Activated CD4-positive, alpha-beta T cell treated with anti-CD3 and anti-CD28 coated beads, Interleukin-2, amount 10 ng/mL, durations not matched to agents 7 days and 5 days (primary cell): ENCODE measurements around the gene GHR. TPM values are rescaled to one million over a fixed set of nuclear protein-coding genes. Genes with fewer than 3 reads are reported as not detected.

Source experiments
- CTCF ChIA-PET: fragments of 350-600 bp; sonication (Branson Sonifier 250); formaldehyde crosslinking; loops from one replicate; lab custom pipeline; 2021; ENCODE audit warnings: antibody characterized with exemption; lab: Charles Lee
- POLR2A ChIA-PET: fragments of 350-600 bp; sonication (Branson Sonifier 250); formaldehyde crosslinking; loops from one replicate; lab custom pipeline; 2021; ENCODE audit warnings: antibody characterized with exemption; lab: Charles Lee
- DNase-seq: peaks from one replicate; pipeline ENCODE4 v3.0.0-alpha.2; 2020
- H3K27ac Mint-ChIP-seq: one replicate; pipeline ENCODE4 v1.8.0; 2021; ENCODE audit warnings: mild to moderate bottlenecking, moderate library complexity, mixed read lengths
- H3K27me3 Mint-ChIP-seq: one replicate; pipeline ENCODE4 v1.8.0; 2021; ENCODE audit warnings: mixed read lengths
- H3K36me3 Mint-ChIP-seq: one replicate; pipeline ENCODE4 v1.8.0; 2021; ENCODE audit warnings: low read depth, mixed read lengths
- H3K4me1 Mint-ChIP-seq: one replicate; pipeline ENCODE4 v1.8.0; 2021; ENCODE audit warnings: mixed read lengths
- H3K4me3 Mint-ChIP-seq: one replicate; pipeline ENCODE4 v1.8.0; 2021; ENCODE audit warnings: mild to moderate bottlenecking, moderate library complexity, mixed read lengths
- H3K9me3 Mint-ChIP-seq: one replicate; pipeline ENCODE4 v1.8.0; 2021; ENCODE audit warnings: mixed read lengths
- total RNA-seq, 2 experiments: library from RNA; stranded (reverse); gene quantifications; one replicate each; pipeline ENCODE4 v1.2.3, GENCODE V29; 2021

Gene GHR
- total RNA-seq, 2 experiments from 2014 or later = not detected

DNA sequence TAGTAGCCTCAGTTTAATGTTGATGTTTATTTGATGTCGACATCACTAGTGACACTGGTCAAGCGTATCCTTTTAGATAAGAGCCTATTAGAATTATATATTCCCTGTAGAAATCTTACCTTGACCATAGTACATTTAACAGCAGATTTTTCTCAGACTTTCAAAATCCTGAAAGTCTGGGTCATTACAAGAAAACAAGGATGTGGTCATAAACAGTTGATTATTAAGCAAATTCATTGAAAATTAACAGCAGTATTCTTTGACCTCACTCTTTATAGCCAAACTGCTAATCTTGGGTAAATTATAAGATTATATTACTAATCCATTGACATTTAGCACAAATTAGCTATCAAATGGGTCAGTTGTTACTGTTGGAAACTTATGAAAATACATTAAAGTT is 83.4 kb downstream of the GHR start:
- Mint-ChIP-seq H3K4me3 (no peak overlapping the region), H3K36me3 (no peaks in the 10 kb centered on the region), H3K27ac (no peak overlapping the region), H3K9me3 (no peaks in the 10 kb centered on the region), H3K4me1 (no peaks in the 10 kb centered on the region), H3K27me3 (no peaks in the 10 kb centered on the region)
- CTCF ChIA-PET = interaction anchor here (1.2 kb wide), 1 partner anchor 10 kb away, joined by 4 read pairs; no protein-coding TSS in a partner anchor
- DNase-seq = no peak
- POLR2A ChIA-PET = no interaction called here

- ChIA-PET CTCF (interaction anchor here (1.0 to 1.2 kb wide), 2 partner anchors 9 to 133 kb away, joined by 3 to 4 read pairs; no protein-coding TSS in a partner anchor), POLR2A (no interaction called here)
- Mint-ChIP-seq H3K4me3 (no peak overlapping the region), H3K4me1 (no peaks in the 10 kb centered on the region), H3K27me3 (no peaks in the 10 kb centered on the region), H3K9me3 (no peaks in the 10 kb centered on the region), H3K27ac (no peak overlapping the region), H3K36me3 (no peaks in the 10 kb centered on the region)
- no peak for DNase-seq
These were observed 84.3 kb downstream of the GHR start for GRCh38 chr5:42507451-42508097.

DNA sequence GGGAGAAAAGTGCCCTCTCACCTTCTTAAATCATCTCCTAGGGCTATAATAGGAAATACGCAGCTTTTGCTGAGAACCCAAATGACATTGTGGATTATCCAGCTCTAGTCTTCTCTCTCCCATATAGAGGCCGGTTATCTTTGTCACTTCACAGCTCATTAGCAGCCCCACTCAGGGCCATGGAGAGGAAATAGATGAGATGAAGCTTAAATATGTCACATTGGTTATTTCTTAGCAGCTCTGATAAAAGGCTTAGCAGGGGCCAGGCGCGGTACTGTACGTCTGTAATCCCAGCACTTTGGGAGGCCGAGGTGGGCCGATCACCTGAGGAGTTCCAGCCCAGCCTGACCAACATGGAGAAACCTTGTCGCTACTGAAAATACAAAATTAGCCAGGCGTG is 90.0 kb downstream of the GHR start:
- ChIA-PET CTCF (interaction anchor here (0.7 kb wide), 2 partner anchors 9 to 1347 kb away, joined by 3 to 4 read pairs; no protein-coding TSS in a partner anchor), POLR2A (no interaction called here)
- H3K27me3 Mint-ChIP-seq = peaks cover 7% of the 10 kb centered on the region

DNA sequence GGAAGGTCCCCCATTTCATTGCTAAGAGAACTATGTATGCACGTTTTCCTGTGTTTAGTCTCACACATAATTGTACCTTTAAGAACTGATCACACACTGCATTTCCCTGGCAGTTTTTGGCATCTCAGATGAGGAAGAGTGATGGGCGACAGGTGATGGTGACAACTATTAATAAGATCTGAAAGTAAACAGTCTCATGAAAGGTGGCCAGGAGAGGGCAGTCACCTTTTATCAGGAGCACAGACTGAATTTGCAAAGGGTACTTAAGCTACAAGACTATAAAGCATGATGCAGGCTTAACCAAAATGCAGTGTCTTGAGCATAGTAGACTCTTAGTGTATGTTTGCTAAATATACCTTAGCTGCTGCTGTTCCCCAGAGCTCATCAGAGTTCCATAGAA is 91.5 kb downstream of the GHR start:
- no peak for DNase-seq
- H3K27ac Mint-ChIP-seq = no peak overlapping the region
- no peak overlapping the region for H3K4me3 Mint-ChIP-seq
- peaks cover 7% of the 10 kb centered on the region for H3K27me3 Mint-ChIP-seq
- H3K36me3 Mint-ChIP-seq = no peaks in the 10 kb centered on the region
- no peaks in the 10 kb centered on the region for H3K4me1 Mint-ChIP-seq
- no peaks in the 10 kb centered on the region for H3K9me3 Mint-ChIP-seq
- ChIA-PET POLR2A (no interaction called here), CTCF (no interaction called here)

More for the DNA sequence above, 90.0 kb downstream of the GHR start:
- no peak overlapping the region for H3K4me3 Mint-ChIP-seq
- no peaks in the 10 kb centered on the region for H3K9me3 Mint-ChIP-seq
- no peaks in the 10 kb centered on the region for H3K36me3 Mint-ChIP-seq
- H3K27ac Mint-ChIP-seq = no peak overlapping the region
- DNase-seq = no peak
- no peaks in the 10 kb centered on the region for H3K4me1 Mint-ChIP-seq

GRCh38 chr5:42515504-42515903 is 92.3 kb downstream of the GHR start:
- H3K27ac Mint-ChIP-seq = no peak overlapping the region
- H3K36me3 Mint-ChIP-seq = no peaks in the 10 kb centered on the region
- H3K4me3 Mint-ChIP-seq = no peak overlapping the region
- peaks cover 7% of the 10 kb centered on the region for H3K27me3 Mint-ChIP-seq
- ChIA-PET POLR2A (no interaction called here), CTCF (no interaction called here)
- H3K9me3 Mint-ChIP-seq = no peaks in the 10 kb centered on the region
- no peaks in the 10 kb centered on the region for H3K4me1 Mint-ChIP-seq
- no peak for DNase-seq

- Mint-ChIP-seq H3K9me3 (no peaks in the 10 kb centered on the region), H3K36me3 (no peaks in the 10 kb centered on the region), H3K4me1 (no peaks in the 10 kb centered on the region), H3K27me3 (peaks cover 7% of the 10 kb centered on the region), H3K27ac (no peak overlapping the region), H3K4me3 (no peak overlapping the region)
- ChIA-PET CTCF (interaction anchor here (1.0 kb wide), 1 partner anchor 9 kb away, joined by 4 read pairs; no protein-coding TSS in a partner anchor), POLR2A (no interaction called here)
- no peak for DNase-seq
These were observed 93.2 kb downstream of the GHR start for GRCh38 chr5:42516282-42517042.

DNA sequence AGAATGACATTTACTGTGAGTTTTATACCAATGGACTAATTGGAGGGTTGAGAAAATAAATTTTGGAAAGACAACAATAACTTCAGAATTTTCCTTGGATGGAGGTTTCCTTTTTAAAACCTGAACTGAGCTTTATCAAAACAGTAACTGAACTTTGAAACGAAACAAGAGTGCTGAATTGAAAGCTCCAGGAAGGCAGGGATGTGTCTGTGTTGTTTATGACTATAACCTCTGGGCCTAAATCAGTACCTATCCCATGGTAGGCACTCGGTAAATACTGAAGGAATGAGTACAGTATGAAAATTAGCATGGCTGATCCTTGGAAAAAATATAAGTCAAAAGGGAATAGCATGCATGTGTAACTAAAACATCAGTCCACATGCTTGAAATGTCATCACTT is 93.9 kb downstream of the GHR start:
- Mint-ChIP-seq H3K4me1 (no peaks in the 10 kb centered on the region), H3K4me3 (no peak overlapping the region), H3K27me3 (peaks cover 7% of the 10 kb centered on the region), H3K27ac (no peak overlapping the region), H3K9me3 (no peaks in the 10 kb centered on the region), H3K36me3 (no peaks in the 10 kb centered on the region)
- ChIA-PET POLR2A (no interaction called here), CTCF (interaction anchor here (1.0 kb wide), 1 partner anchor 10 kb away, joined by 4 read pairs; no protein-coding TSS in a partner anchor)
- no peak for DNase-seq

- Mint-ChIP-seq H3K4me1 (no peaks in the 10 kb centered on the region), H3K27me3 (peaks cover 7% of the 10 kb centered on the region), H3K4me3 (no peak overlapping the region), H3K27ac (no peak overlapping the region), H3K9me3 (no peaks in the 10 kb centered on the region), H3K36me3 (no peaks in the 10 kb centered on the region)
- DNase-seq = no peak
- POLR2A ChIA-PET = no interaction called here
- CTCF ChIA-PET = no interaction called here
These were observed 95.5 kb downstream of the GHR start for GRCh38 chr5:42518595-42519221.

GRCh38 chr5:42520203-42520602 is 97.0 kb downstream of the GHR start:
- CTCF ChIA-PET = interaction anchor here (1.1 kb wide), 1 partner anchor 9 kb away, joined by 3 read pairs; no protein-coding TSS in a partner anchor
- H3K4me1 Mint-ChIP-seq = no peaks in the 10 kb centered on the region
- POLR2A ChIA-PET = no interaction called here
- no peak overlapping the region for H3K4me3 Mint-ChIP-seq
- DNase-seq = no peak
- H3K9me3 Mint-ChIP-seq = no peaks in the 10 kb centered on the region
- no peak overlapping the region for H3K27ac Mint-ChIP-seq
- no peaks in the 10 kb centered on the region for H3K36me3 Mint-ChIP-seq
- H3K27me3 Mint-ChIP-seq = peaks cover 7% of the 10 kb centered on the region

DNA sequence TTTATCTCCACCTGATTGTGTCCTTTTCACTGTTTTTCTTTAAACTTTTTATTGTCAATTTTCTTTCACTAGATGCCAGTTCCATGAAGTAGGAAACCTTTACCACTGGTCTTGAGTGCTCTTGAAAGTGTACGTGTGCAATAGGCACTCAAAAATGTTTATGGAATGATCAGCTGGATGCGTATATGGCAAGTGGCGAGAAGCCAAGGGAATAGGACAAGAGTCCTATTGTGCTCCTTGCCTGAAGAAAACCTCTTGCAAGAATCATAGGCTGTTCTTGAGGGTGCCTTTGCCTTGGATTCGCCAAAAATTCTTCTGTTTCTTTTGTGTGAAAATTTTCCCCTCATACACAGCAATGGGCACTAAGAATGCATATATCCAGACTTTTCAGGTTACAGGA is 97.7 kb downstream of the GHR start:
- Mint-ChIP-seq H3K36me3 (no peaks in the 10 kb centered on the region), H3K27me3 (peaks cover 7% of the 10 kb centered on the region), H3K4me1 (no peaks in the 10 kb centered on the region), H3K4me3 (no peak overlapping the region), H3K9me3 (no peaks in the 10 kb centered on the region), H3K27ac (no peak overlapping the region)
- ChIA-PET POLR2A (no interaction called here), CTCF (interaction anchor here (1.1 kb wide), 1 partner anchor 9 kb away, joined by 3 read pairs; no protein-coding TSS in a partner anchor)
- no peak for DNase-seq

DNA sequence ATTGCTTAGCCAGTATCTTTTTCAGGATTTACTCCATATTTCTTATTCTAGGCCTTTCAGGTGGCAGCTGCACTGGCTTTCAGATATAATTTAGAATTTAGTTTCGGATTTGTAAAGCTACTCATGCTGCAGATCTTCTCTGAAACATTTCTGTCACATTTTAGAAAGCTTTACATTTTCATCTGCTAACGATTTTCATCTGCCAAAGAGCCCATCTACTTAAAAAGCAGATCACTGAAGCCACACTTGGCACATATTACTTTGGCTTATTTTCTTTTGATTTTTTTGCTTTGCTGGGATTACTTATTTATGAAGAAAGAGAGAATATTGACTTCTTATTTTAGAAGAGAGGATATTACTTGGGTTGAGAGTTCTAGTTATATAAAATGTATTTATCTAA is 98.2 kb downstream of the GHR start:
- DNase-seq = no peak
- POLR2A ChIA-PET = no interaction called here
- Mint-ChIP-seq H3K27me3 (peaks cover 4% of the 10 kb centered on the region), H3K27ac (no peak overlapping the region), H3K36me3 (no peaks in the 10 kb centered on the region), H3K9me3 (no peaks in the 10 kb centered on the region), H3K4me3 (no peak overlapping the region), H3K4me1 (no peaks in the 10 kb centered on the region)
- CTCF ChIA-PET = no interaction called here

DNA sequence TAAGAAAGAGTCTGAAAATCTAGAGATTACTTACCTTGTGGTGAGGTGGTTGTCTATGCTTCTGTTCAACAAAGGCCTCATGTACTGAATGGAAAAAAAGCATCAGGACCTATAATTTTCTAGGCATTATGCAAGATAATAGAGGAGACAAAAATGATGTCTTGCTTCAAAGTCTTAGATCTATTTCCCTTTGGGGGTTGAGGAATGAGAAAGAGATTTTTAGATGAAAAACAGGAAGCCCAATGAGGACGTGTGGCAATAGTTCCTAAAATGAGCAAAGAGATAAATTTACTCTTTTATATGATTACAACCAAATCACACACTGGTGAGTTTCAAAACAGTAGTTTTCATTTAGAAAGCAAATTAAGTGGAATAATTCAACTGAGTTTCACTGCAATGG is 99.5 kb downstream of the GHR start:
- ChIA-PET CTCF (no interaction called here), POLR2A (no interaction called here)
- H3K27me3 Mint-ChIP-seq = peaks cover 3% of the 10 kb centered on the region
- no peaks in the 10 kb centered on the region for H3K9me3 Mint-ChIP-seq
- H3K27ac Mint-ChIP-seq = no peak overlapping the region
- no peaks in the 10 kb centered on the region for H3K36me3 Mint-ChIP-seq
- DNase-seq = no peak
- H3K4me3 Mint-ChIP-seq = no peak overlapping the region
- H3K4me1 Mint-ChIP-seq = no peaks in the 10 kb centered on the region

DNA sequence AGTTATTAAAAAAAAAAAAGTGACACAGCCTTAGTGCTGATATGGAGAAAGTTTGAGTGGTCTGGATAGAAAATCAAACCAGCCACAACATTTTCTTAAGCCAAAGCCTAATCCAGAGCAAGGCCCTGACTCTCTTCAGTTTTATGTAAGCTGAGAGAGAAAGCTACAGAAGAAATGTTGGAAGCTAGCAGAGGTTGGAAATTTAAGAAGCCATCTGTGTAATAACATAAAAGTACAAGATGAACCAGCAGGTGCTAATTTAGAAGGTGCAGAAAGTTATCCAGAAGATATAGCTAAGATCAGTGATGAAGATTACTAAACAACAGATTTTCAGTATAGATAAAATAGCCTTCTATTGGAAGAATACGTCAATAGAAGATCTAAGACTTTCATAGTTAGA is 102.9 kb downstream of the GHR start:
- CTCF ChIA-PET = interaction anchor here (0.7 kb wide), 1 partner anchor 20 kb away, joined by 3 read pairs; no protein-coding TSS in a partner anchor
- H3K27me3 Mint-ChIP-seq = peaks cover 3% of the 10 kb centered on the region

More for the DNA sequence above, 102.9 kb downstream of the GHR start:
- Mint-ChIP-seq H3K27ac (no peak overlapping the region), H3K36me3 (no peaks in the 10 kb centered on the region), H3K4me3 (no peak overlapping the region), H3K9me3 (no peaks in the 10 kb centered on the region), H3K4me1 (no peaks in the 10 kb centered on the region)
- POLR2A ChIA-PET = no interaction called here
- no peak for DNase-seq
